Neural cell (in vitro differentiated cells): ENCODE results near the gene FLT1. TPM values are rescaled to one million over a fixed set of nuclear protein-coding genes. Genes with fewer than 3 reads are reported as not detected.

Source experiments
- H2AFZ ChIP-seq: fragments of 200-600, 300-800 bp; sonication (generic), shearing (Covaris generic); 2 replicates; pipeline ENCODE4 v1.6.0; 2014; ENCODE audit warnings: low read depth, mild to moderate bottlenecking, antibody characterized with exemption, low read length, moderate library complexity
- H3F3A ChIP-seq: fragments of 200-600 bp; shearing (Covaris generic); 2 replicates; pipeline ENCODE4 v1.6.1; 2016; ENCODE audit warnings: mild to moderate bottlenecking, moderate library complexity, mixed read lengths, antibody characterized with exemption, low read length; ENCODE audit not compliant: insufficient read depth, poor library complexity, severe bottlenecking
- H3K27ac ChIP-seq: fragments of 200-600, 300-800 bp; sonication (generic), shearing (Covaris generic); 2 replicates; pipeline ENCODE4 v1.5.1; 2014; ENCODE audit warnings: mild to moderate bottlenecking, low read length, moderate library complexity
- H3K27me3 ChIP-seq: fragments of 300-800, 200-600 bp; sonication (generic), shearing (Covaris generic); 2 replicates; pipeline ENCODE4 v1.6.0; 2014; ENCODE audit warnings: mild to moderate bottlenecking, low read depth, low read length, moderate library complexity; ENCODE audit not compliant: insufficient read depth
- H3K36me3 ChIP-seq: fragments of 300-800, 200-600 bp; sonication (generic), shearing (Covaris generic); 2 replicates; pipeline ENCODE4 v1.5.1; 2014; ENCODE audit warnings: mild to moderate bottlenecking, antibody characterized with exemption, low read length, moderate library complexity; ENCODE audit not compliant: insufficient read depth
- H3K4me2 ChIP-seq: fragments of 300-800, 200-600 bp; sonication (generic), shearing (Covaris generic); 2 replicates; pipeline ENCODE4 v1.6.0; 2014; ENCODE audit warnings: mild to moderate bottlenecking, low read length
- H3K4me3 ChIP-seq: fragments of 300-800, 200-600 bp; sonication (generic), shearing (Covaris generic); 2 replicates; pipeline ENCODE4 v1.5.1; 2014; ENCODE audit warnings: mild to moderate bottlenecking, low read length, moderate library complexity
- H3K79me2 ChIP-seq: fragments of 200-600 bp; shearing (Covaris generic); replicated peaks from 2 replicates; pipeline ENCODE4 v1.6.0; 2014; ENCODE audit warnings: mild to moderate bottlenecking, low read length, moderate library complexity; ENCODE audit not compliant: insufficient read depth
- H3K9ac ChIP-seq: fragments of 300-800, 200-600 bp; sonication (generic), shearing (Covaris generic); 2 replicates; pipeline ENCODE4 v1.6.1; 2016; ENCODE audit warnings: mild to moderate bottlenecking, low read length, mixed read lengths
- H3K9me2 ChIP-seq: fragments of 200-600 bp; shearing (Covaris generic); 2 replicates; pipeline ENCODE4 v1.6.1; 2016; ENCODE audit warnings: mild to moderate bottlenecking, low read length, mixed read lengths; ENCODE audit not compliant: insufficient read depth
- H3K9me3 ChIP-seq: fragments of 200-600, 300-800 bp; sonication (generic), shearing (Covaris generic); 2 replicates; pipeline ENCODE4 v1.6.1; 2016; ENCODE audit warnings: mild to moderate bottlenecking, mixed run types, low read length, moderate library complexity, mixed read lengths
- H4K20me1 ChIP-seq: fragments of 200-600 bp; shearing (Covaris generic); 2 replicates; pipeline ENCODE4 v1.6.1; 2016; ENCODE audit warnings: mild to moderate bottlenecking, mixed run types; ENCODE audit not compliant: insufficient read depth
- EP300 ChIP-seq: fragments of 450-650 bp; conservative IDR thresholded peaks from 2 replicates; pipeline ENCODE4 v1.6.1; 2014; ENCODE audit warnings: antibody characterized with exemption, mild to moderate bottlenecking, moderate library complexity; ENCODE audit not compliant: poor library complexity, severe bottlenecking
- EZH2 ChIP-seq: fragments of 200-600, 300-800 bp; shearing (Covaris generic), sonication (generic); IDR thresholded peaks from 2 replicates; pipeline ENCODE4 v1.6.1; 2014; ENCODE audit warnings: antibody characterized with exemption, low read length, borderline replicate concordance, mild to moderate bottlenecking; ENCODE audit not compliant: insufficient read depth, poor library complexity, severe bottlenecking
- MXI1 ChIP-seq: fragments of 450-650 bp; conservative IDR thresholded peaks from 2 replicates; pipeline ENCODE4 v1.6.1; 2014; ENCODE audit warnings: antibody characterized with exemption, mild to moderate bottlenecking; ENCODE audit not compliant: poor library complexity, severe bottlenecking
- POLR2AphosphoS5 ChIP-seq: IDR thresholded peaks from 2 replicates; pipeline ENCODE4 v1.6.1; 2012
- RAD21 ChIP-seq: fragments of 450-650 bp; conservative IDR thresholded peaks from 2 replicates; pipeline ENCODE4 v1.6.1; 2014; ENCODE audit warnings: antibody characterized with exemption, mild to moderate bottlenecking, moderate library complexity
- SMC3 ChIP-seq: fragments of 450-650 bp; conservative IDR thresholded peaks from 2 replicates; pipeline ENCODE4 v1.6.1; 2014; ENCODE audit warnings: antibody characterized with exemption, mild to moderate bottlenecking, moderate library complexity; ENCODE audit not compliant: poor library complexity
- TAF1 ChIP-seq: IDR thresholded peaks from 2 replicates; pipeline ENCODE4 v1.6.1; 2012; ENCODE audit warnings: low read depth
- polyA plus RNA-seq: library from polyadenylated mRNA; depleted of rRNA; stranded (reverse); fragments of >200 nt; gene quantifications from 2 replicates; pipeline ENCODE4 v1.2.3, GENCODE V29; 2014
- TF ChIP-seq, protein P1 (sequence below): IDR thresholded peaks from 2 replicates; pipeline ENCODE4 v1.6.1; 2012; ENCODE audit warnings: borderline replicate concordance
- TF ChIP-seq, protein P2 (sequence below): fragments of 450-650 bp; IDR thresholded peaks from 2 replicates; pipeline ENCODE4 v1.5.1; 2014; ENCODE audit warnings: antibody characterized with exemption, mild to moderate bottlenecking, moderate library complexity; ENCODE audit not compliant: poor library complexity, severe bottlenecking

The FLT1 gene
- polyA plus RNA-seq, 1 donor from 2014 or later = not detected

DNA sequence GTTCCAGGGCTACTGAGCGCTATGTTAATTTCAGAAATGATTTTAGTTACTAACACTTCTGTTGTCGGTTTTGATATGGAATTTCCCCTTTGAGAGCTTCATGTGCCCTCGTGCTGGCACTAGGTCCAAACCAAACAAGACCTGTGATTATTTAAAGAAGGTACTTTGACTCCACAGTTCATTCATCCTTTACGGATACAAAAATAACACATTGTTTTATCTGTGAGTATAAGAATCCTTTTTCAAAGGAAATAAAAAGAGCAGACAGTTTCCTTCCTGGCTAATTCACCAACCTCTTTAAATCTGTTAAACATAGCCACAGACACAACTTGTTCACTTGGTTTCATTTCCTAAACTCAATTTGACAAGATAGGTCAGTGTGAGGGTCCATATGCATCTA, 141.2 kb downstream of the FLT1 start:
- TF ChIP-seq, protein P1, sequence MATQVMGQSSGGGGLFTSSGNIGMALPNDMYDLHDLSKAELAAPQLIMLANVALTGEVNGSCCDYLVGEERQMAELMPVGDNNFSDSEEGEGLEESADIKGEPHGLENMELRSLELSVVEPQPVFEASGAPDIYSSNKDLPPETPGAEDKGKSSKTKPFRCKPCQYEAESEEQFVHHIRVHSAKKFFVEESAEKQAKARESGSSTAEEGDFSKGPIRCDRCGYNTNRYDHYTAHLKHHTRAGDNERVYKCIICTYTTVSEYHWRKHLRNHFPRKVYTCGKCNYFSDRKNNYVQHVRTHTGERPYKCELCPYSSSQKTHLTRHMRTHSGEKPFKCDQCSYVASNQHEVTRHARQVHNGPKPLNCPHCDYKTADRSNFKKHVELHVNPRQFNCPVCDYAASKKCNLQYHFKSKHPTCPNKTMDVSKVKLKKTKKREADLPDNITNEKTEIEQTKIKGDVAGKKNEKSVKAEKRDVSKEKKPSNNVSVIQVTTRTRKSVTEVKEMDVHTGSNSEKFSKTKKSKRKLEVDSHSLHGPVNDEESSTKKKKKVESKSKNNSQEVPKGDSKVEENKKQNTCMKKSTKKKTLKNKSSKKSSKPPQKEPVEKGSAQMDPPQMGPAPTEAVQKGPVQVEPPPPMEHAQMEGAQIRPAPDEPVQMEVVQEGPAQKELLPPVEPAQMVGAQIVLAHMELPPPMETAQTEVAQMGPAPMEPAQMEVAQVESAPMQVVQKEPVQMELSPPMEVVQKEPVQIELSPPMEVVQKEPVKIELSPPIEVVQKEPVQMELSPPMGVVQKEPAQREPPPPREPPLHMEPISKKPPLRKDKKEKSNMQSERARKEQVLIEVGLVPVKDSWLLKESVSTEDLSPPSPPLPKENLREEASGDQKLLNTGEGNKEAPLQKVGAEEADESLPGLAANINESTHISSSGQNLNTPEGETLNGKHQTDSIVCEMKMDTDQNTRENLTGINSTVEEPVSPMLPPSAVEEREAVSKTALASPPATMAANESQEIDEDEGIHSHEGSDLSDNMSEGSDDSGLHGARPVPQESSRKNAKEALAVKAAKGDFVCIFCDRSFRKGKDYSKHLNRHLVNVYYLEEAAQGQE = no peak
- TF ChIP-seq SMC3 = no peak
- TF ChIP-seq MXI1 = no peak
- no peak for TF ChIP-seq RAD21
- Histone ChIP-seq H3K4me2 (no peak overlapping the region), H3F3A (no peaks in the 10 kb centered on the region), H3K9ac (no peak overlapping the region), H3K4me3 (no peak overlapping the region), H2AFZ (no peak overlapping the region), H3K79me2 (no peaks in the 10 kb centered on the region), H4K20me1 (no peaks in the 10 kb centered on the region), H3K27me3 (no peaks in the 10 kb centered on the region), H3K36me3 (no peaks in the 10 kb centered on the region), H3K9me3 (no peaks in the 10 kb centered on the region), H3K9me2 (no peaks in the 10 kb centered on the region), H3K27ac (no peak overlapping the region)

DNA sequence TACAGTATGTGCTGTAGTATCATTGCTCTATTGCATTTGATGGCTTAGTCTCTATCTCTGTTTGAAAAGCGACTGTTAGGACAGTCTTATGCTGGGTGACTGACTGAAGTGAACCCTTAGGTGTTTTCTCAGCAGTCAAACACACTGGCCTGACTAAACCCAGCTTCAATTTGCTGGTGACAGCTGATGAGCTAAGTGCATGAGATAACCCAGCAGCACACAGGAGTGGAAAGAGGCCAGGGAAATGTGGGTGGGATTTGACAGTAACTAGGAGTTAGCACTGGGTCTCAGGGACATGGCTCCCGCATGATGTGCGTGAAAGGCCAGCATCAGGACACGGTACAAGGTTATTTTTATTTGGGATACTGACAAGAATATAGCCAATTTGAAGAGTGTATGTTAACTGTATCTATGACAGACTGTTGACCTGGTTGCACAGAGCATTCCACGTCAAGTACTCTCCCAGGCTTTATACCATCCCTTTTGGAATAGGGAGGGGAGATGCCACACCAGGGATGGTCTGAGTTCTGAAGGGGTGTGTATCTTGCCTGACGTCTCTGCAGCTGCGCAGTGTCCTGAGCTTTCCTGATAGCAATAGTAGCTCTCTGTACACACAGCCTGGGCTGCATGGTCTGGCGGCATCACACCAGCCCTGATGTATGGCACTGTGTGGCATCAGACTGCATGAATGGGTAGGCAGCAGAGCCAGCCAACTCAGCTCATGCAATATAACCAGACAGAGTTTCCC, 144.8 kb downstream of the FLT1 start:
- H3F3A ChIP-seq = no peaks in the 10 kb centered on the region
- no peaks in the 10 kb centered on the region for H3K9me2 ChIP-seq
- H3K4me3 ChIP-seq = no peak overlapping the region
- no peak overlapping the region for H3K4me2 ChIP-seq
- H3K79me2 ChIP-seq = no peaks in the 10 kb centered on the region
- H3K9ac ChIP-seq = no peak overlapping the region
- no peaks in the 10 kb centered on the region for H3K36me3 ChIP-seq
- H3K27ac ChIP-seq = no peak overlapping the region
- no peak for TF ChIP-seq EP300
- TF ChIP-seq, protein P2, sequence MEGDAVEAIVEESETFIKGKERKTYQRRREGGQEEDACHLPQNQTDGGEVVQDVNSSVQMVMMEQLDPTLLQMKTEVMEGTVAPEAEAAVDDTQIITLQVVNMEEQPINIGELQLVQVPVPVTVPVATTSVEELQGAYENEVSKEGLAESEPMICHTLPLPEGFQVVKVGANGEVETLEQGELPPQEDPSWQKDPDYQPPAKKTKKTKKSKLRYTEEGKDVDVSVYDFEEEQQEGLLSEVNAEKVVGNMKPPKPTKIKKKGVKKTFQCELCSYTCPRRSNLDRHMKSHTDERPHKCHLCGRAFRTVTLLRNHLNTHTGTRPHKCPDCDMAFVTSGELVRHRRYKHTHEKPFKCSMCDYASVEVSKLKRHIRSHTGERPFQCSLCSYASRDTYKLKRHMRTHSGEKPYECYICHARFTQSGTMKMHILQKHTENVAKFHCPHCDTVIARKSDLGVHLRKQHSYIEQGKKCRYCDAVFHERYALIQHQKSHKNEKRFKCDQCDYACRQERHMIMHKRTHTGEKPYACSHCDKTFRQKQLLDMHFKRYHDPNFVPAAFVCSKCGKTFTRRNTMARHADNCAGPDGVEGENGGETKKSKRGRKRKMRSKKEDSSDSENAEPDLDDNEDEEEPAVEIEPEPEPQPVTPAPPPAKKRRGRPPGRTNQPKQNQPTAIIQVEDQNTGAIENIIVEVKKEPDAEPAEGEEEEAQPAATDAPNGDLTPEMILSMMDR = no peak
- no peak for TF ChIP-seq SMC3
- no peak for TF ChIP-seq MXI1
- TF ChIP-seq TAF1 = no peak
- TF ChIP-seq, protein P1 = no peak
- no peak for TF ChIP-seq POLR2AphosphoS5
- TF ChIP-seq EZH2 = no peak
- no peak for TF ChIP-seq RAD21
- no peaks in the 10 kb centered on the region for H3K27me3 ChIP-seq
- no peaks in the 10 kb centered on the region for H3K9me3 ChIP-seq
- H2AFZ ChIP-seq = no peak overlapping the region
- H4K20me1 ChIP-seq = no peaks in the 10 kb centered on the region
